ENCODE results near the gene PDZD2.

PDZD2 gene

GRCh38 chr5:31637851-31638250, 1.1 kb upstream of the PDZD2 start:
- no peak for DNase-seq (ENCODE audit: low read depth in 1 of 2, low spot score in 1 of 2)

GRCh38 chr5:31638345-31638744, 586 bp upstream of the PDZD2 start:
- no peak for DNase-seq (ENCODE audit: low read depth in 1 of 2, low spot score in 1 of 2)

DNA sequence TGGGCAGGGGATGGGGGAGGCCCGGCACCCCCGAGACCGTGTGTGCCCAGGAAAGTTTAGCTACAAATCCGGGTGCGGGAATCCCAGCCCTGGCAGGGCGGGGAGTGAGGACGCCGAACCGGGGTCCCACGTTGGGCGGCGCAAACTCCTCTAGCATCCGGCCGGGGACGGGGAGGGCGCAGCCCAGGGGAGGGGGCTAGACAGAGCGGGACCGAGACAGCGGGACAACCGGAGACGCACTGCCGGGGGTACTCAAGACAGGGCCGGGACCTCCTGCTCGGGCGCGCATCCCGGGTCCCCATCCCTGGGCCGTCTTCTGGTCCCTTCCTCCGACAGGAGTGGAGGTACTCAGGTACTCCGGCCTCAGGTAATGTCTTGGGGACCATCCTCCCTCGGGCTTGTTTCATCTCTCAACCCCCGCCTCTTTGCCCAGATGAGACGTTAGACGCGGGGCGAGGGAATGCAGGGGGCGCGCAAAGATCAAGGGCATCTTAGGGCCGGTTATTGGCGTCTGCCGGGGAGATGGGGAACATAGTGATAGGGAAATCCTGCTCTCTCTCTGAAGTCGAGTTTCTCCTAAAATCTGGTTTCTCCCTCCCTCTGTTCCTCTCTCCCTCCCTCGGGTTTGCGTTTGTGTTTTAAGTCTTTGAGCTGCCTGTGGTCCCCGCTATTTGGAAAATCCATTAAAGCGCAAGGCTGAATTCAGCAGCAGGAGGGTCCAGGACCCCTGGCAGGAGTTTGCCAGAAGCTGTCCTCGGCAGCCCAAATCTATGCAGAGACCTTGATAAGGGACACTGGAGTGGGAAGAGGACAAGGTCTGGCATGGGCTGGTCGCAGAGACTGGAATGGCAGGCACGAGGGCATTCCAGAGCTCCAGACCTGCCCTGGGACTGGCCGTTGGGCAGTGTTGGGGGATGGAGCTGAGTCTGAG, 815 bp downstream of the PDZD2 start:
- no peak for DNase-seq (ENCODE audit: low read depth in 1 of 2, low spot score in 1 of 2)

DNA sequence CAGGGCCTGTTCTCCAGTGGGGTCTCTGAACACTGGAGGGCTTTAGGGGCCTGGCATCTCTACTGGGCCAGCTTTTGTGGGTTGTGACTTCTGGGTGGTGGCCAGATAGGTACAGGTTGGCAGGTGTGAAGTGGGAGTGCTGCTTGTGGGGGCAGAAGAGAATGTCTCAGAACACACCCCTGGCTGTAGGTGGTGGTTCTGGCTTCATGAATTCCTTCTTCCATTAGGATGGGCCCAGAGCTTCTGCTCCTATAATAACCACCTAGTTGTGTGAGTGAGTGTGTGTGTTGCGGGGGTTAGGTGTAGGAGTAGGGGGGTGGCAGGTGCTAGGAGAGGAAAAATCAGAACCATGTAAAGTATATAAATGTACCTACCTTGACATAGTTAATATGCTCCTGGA, 1.6 kb downstream of the PDZD2 start:
- no peak for DNase-seq (ENCODE audit: low read depth in 1 of 2, low spot score in 1 of 2)

DNA sequence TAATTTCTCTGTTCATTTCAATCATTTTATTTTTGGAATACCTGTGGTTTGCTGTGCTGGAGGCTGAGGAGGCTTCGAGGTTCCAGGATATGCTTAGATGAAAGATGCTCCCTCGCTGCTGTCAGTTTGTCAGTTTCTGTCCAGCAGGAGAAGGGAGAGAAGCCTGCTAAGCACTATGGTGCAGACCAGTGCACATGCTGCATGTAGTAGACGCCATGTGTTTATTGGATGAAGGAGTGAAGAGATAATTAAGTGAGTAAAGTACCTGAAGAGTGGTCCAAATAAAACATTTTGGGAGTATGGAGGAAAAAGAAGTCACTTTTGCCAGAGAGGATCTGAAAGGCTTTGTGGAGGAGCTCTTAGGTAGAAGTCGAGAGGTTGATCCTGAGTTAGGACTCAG, 2.1 kb downstream of the PDZD2 start:
- DNase-seq (ENCODE audit: low read depth in 1 of 2, low spot score in 1 of 2): no peak

GRCh38 chr5:31641575-31641974, 2.6 kb downstream of the PDZD2 start:
- no peak for DNase-seq (ENCODE audit: low read depth in 1 of 2, low spot score in 1 of 2)

GRCh38 chr5:31645420-31646081, 6.6 kb downstream of the PDZD2 start:
- no peak for DNase-seq (ENCODE audit: low read depth in 1 of 2, low spot score in 1 of 2)

DNA sequence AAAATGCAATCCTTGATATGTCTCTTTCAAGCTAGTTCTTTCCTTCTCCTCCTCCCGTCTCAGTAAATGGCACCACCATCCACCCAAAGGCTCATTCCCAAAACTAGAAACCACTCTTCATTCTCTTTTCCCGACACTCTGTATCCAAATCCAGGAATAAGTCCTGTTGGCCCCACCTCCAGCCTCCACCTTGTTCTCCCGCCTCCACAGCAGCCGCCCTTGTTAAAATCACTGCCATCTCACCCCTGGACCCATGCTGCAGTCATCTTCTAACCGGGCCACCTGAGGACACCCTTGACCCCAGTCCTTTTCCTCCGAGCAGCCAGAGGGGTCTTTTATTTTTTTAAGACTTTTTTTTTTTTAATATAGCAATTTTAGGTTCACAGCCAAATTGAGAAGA, 9.4 kb downstream of the PDZD2 start:
- no peak for DNase-seq (ENCODE audit: low read depth in 1 of 2, low spot score in 1 of 2)

DNA sequence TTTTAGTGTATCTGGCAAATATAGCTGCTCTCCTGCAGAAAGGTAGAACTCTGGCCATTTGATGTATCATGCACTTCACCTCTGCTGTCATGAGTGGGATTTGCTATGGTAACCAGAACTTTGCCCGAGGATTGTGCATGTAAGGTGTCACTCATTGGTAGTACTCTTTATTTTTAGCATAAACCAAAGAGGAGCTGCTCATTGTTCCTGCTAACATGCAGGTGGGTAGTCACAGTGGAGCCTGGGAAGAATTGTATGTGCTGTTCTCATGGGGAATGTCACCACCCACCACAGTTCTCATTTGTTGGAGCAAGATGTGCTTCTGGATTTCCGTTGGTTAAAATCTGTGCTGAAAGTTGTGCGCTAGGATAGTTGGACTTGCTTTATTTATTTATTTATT, 12.3 kb downstream of the PDZD2 start:
- no peak for DNase-seq (ENCODE audit: low read depth in 1 of 2, low spot score in 1 of 2)

DNA sequence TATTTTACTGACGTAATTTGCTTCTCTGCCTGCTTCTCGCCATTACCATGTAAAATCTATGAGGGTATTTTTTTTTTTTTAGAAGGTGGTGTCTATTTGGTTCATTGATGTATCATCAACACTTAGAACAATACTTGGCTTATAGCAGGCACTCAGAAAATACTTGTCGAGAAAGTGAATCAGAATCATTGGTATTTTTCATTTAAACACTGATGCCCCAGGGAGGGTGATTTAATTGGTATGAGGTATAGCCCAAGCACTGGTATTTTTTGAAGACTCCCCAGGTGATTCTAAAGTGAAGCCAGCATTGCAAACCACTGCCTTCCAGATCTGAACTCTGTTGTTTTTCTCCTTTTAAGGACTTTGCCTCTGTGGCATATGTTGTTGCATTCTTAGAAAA, 16.6 kb downstream of the PDZD2 start:
- no peak for DNase-seq (ENCODE audit: low read depth in 1 of 2, low spot score in 1 of 2)

- no peak for DNase-seq (ENCODE audit: low read depth in 1 of 2, low spot score in 1 of 2)
These were observed 17.9 kb downstream of the PDZD2 start for GRCh38 chr5:31656806-31657205.

DNA sequence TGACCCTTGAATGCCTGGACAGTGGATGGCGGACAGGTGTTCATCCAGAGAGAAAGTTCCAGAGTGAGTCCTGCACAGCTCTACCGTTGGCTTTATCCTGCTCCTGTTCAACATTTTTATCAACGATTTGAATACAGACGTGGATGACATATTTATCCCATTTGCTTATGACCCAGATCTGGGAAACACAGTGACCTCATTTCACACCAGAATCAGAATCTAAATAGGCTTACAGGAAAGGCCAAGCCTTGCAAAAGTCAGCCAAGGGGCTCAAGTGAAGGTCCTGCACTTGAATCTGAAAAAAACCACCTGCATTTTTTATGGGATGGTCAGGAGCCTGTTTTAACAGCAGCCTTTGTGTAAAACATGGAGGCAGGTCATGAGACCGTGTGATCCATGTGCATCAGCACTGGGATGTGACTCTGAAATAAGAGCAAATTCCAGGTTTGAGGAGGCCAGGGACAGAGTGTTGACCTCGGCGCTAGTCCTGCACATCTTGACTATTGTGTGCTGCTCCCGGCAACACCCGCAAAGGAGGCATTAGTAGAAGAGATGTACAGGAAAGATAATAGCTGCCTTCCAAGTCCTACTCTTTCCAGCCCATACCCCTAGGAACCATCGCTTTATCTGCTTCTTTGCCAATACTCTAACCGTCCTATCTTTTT, 18.5 kb downstream of the PDZD2 start:
- DNase-seq (ENCODE audit: low read depth in 1 of 2, low spot score in 1 of 2): no peak

GRCh38 chr5:31661257-31661656, 22.3 kb downstream of the PDZD2 start:
- no peak for DNase-seq (ENCODE audit: low read depth in 1 of 2, low spot score in 1 of 2)

- DNase-seq (ENCODE audit: low read depth in 1 of 2, low spot score in 1 of 2): no peak
These were observed 24.6 kb downstream of the PDZD2 start for GRCh38 chr5:31663519-31663918.

DNA sequence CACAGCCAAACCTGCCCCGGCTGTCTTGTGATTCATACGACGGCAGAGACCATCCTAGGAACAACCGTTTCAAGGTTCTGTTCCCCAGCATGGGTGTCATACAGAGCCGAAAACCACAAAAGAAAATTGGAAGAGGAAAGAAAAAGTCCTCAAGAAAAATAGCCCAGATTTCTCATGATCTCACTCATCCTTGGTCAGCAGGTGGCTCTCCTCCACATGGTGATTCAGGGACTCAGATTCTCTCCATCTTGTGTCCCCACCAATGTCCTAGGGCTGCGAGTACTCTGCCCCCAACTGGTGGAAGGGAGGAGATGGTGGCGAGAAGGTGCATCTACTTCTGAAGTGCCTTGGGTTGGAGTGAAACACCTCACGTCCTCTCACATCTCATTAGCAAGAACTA, 25.6 kb downstream of the PDZD2 start:
- no peak for DNase-seq (ENCODE audit: low read depth in 1 of 2, low spot score in 1 of 2)

DNA sequence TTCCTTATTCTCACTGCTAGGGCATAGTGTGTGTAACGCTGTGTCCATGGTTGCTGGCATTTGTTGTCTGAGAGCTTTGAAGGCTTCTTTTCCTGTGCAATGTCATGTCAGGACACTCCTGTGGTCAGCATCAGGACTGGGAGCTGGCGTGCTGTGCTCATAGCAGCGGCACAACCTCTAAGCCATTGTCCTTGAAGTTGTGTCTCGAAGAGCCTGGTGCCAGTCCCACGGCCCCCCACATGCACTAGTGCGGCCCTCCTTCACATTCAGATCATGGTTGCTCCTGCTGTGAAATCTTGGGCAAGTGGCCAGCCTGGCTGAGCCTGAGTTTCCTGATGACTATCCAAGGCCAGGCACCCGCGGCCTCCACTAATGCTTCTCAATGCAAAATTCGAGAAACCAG, 32.4 kb downstream of the PDZD2 start:
- no peak for DNase-seq (ENCODE audit: low read depth in 1 of 2, low spot score in 1 of 2)

GRCh38 chr5:31674371-31674951, 35.5 kb downstream of the PDZD2 start:
- DNase-seq (ENCODE audit: low read depth in 1 of 2, low spot score in 1 of 2): no peak

- no peak for DNase-seq (ENCODE audit: low read depth in 1 of 2, low spot score in 1 of 2)
These were observed 36.5 kb downstream of the PDZD2 start for GRCh38 chr5:31675472-31675871.

DNA sequence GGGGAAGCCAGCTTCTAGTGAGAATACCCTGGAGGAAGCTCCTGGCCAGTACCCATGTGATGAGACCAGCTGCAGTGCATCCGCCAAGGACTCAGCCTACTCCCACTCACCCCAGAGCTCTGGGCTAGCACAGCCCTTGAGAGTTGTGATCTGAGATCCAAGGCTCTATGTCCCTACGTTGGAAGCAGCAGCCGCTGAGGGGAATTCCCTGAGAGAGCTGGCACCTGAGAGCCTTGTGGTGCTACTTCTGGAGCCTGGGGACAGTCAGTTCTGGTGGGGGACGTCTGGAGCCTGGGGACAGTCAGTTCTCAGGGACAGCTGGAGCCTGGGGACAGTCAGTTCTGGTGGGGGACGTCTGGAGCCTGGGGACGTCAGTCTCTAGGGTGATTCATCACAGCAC, 39.2 kb downstream of the PDZD2 start:
- no peak for DNase-seq (ENCODE audit: low read depth in 1 of 2, low spot score in 1 of 2)

DNA sequence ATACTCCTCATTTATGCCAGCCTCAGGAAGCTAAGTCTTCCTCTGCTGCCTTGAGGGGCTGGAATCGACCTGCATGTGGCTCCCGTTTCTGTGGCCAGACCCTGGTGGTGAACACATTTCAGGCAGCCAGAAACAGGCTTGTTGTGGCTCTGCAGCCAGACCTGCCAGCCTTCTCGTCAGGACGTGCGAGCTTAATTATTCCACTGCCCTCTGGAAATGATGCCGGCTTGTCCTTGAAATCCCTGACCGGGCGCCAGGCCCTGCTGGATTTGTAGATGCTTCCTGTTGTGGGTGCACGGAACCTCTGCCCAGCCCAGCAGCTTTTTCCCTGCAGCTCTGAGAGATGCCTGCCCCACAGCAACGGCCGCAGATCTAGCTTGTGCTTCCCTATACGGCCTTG, 41.6 kb downstream of the PDZD2 start:
- no peak for DNase-seq (ENCODE audit: low read depth in 1 of 2, low spot score in 1 of 2)

- no peak for DNase-seq (ENCODE audit: low read depth in 1 of 2, low spot score in 1 of 2)
These were observed 43.1 kb downstream of the PDZD2 start for GRCh38 chr5:31682025-31682424.

DNA sequence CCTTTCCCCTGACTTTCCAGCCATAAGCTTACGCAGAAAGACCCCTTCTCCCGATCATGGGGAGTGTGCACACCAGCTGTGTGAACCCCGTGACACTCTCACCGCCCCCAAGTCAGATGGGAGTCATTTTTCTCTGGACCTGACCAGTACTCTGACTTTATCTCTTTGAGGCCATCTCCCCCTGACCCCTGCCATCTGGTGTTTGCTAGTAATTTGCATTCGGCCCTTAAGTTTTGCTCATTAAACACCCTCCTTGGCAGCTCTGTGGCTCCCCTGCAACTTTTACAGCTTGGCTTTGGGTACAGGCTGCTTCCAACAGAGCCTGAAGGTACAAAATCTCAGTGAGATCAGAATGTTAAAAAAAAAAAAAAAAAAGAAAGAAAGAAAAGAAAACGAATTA, 43.9 kb downstream of the PDZD2 start:
- DNase-seq (ENCODE audit: low read depth in 1 of 2, low spot score in 1 of 2): no peak
